Right lobe of liver (tissue), 6 donors: ENCODE data around the gene SOX8. TPM values are rescaled to one million over a fixed set of nuclear protein-coding genes. Genes with fewer than 3 reads are reported as not detected.

Source experiments
- ATAC-seq, 4 donors: fragments of 200-7000 bp; cut with Tn5 transposase; one replicate each; pipeline ENCODE4 v1.9.1; 2020; ENCODE audit warnings: mild to moderate bottlenecking in 4 of 4, moderate library complexity in 4 of 4
- DNase-seq, 3 donors: peaks; one replicate each; pipeline ENCODE4 v3.0.0-alpha.2; 2020
- H3K27ac ChIP-seq, 3 donors: fragments of 200-600 bp; one replicate each; pipeline ENCODE4 v1.8.0; 2022
- H3K27me3 ChIP-seq, 2 donors: fragments of 200-600 bp; one replicate each; pipeline ENCODE4 v1.8.0; 2022
- H3K36me3 ChIP-seq, 4 donors: fragments of 200-600 bp; sonication (generic) in 1 of 4; one replicate each; pipeline versions ENCODE4 v1.5.1 to v1.8.0; 2017 to 2022; ENCODE audit warnings: control low read depth in 1 of 4
- H3K4me1 ChIP-seq, 4 donors: fragments of 200-600 bp; sonication (generic) in 1 of 4; one replicate each; pipeline versions ENCODE4 v1.5.1 to v1.8.0; 2017 to 2022; ENCODE audit warnings: control low read depth in 1 of 4
- H3K4me3 ChIP-seq, 3 donors: fragments of 200-600 bp; one replicate each; pipeline ENCODE4 v1.8.0; 2022
- H3K9me3 ChIP-seq, 4 donors: fragments of 200-600 bp; sonication (generic) in 1 of 4; one replicate each; pipeline versions ENCODE4 v1.5.1 to v1.8.0; 2017 to 2022; ENCODE audit warnings: control low read depth in 1 of 4
- POLR2A ChIP-seq: fragments of 450-650 bp; IDR thresholded peaks from one replicate; pipeline ENCODE4 v1.6.1; 2017; ENCODE audit warnings: antibody characterized with exemption, mild to moderate bottlenecking
- WGBS: methylation state at CpG from one replicate; pipeline ENCODE4 v1.1.6; 2018; ENCODE audit warnings: low coverage, low lambda C conversion rate; ENCODE audit not compliant: insufficient coverage; ENCODE audit errors: missing lambda C conversion rate; 5-methylcytosine and 5-hydroxymethylcytosine counted together
- intact Hi-C, 2 donors: fragments of 100-400 bp; cut with DNase I; formaldehyde crosslinking; loops; one replicate each; pipeline versions ENCODE4 v1.11.2 to v1.14.1; 2022
- total RNA-seq, 6 experiments: library from RNA; depleted of rRNA in 2 of 6; stranded (reverse); fragments of >200 nt in 2 of 6; fragmentation: NEBNext Ultra II Directional in 3 of 6; extraction: Animal tissue kit (Norgen Biotek cat#: 25700) in 3 of 6; gene quantifications; one replicate each; pipeline versions ENCODE4 v1.1.0 to v1.2.4, GENCODE V29; 2016 to 2023
- TF ChIP-seq, protein P1 (sequence below), 4 donors: fragments of 200-600 bp in 3 of 4; fragments of 450-650 bp in 1 of 4; IDR thresholded peaks; one replicate each; pipeline versions ENCODE4 v1.5.1 to v1.8.0; 2016 to 2022; ENCODE audit warnings: antibody characterized with exemption in 4 of 4, mild to moderate bottlenecking in 2 of 4
- donor health status: DM: no; HTN: yes; CAD: no.
- donor health status: DM: no; HTN: no; CAD: no.
- donor health status: DM: no; HTN: no; CAD: no.
- donor health status: DM: no; HTN: yes; CAD: no.
- donor health status: DM: no; HTN: yes; CAD: no.

SOX8 gene
- total RNA-seq, 6 experiments from 2014 or later = 0.07 to 0.13 (median 0.09) TPM; not detected in 3

DNA sequence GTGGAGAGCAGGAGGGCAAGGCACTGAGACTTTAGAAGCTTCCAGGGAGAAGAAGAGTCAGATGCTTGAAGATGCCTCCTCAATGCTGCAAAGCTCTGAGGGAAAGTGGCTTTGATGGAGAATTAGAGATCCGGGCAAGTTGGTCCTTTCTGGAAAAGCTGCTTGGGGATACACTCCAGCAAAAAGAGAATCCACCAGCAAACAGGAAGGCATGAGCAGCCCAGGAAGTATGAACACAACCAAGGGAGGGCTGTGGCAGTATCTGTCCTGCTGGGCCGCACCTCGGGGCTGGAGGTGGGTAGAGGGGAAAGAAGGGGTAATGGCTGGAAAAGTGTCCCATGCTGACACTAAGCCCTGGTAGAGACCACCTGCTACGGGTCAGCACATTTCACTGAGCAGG, 16.1 kb upstream of the SOX8 start:
- intact Hi-C loops = no loop called here
- Histone ChIP-seq H3K27me3 (no peaks in the 10 kb centered on the region), H3K27ac (no peak overlapping the region), H3K4me1 (peaks cover 0 to 9% (median 3%) of the 10 kb centered on the region in 4 donors), H3K36me3 (no peaks in the 10 kb centered on the region), H3K9me3 (no peaks in the 10 kb centered on the region), H3K4me3 (no peak overlapping the region)
- 89% methylated on average over 3 of the region's 4 CpGs for WGBS
- no peak for DNase-seq
- TF ChIP-seq POLR2A = no peak
- TF ChIP-seq, protein P1, sequence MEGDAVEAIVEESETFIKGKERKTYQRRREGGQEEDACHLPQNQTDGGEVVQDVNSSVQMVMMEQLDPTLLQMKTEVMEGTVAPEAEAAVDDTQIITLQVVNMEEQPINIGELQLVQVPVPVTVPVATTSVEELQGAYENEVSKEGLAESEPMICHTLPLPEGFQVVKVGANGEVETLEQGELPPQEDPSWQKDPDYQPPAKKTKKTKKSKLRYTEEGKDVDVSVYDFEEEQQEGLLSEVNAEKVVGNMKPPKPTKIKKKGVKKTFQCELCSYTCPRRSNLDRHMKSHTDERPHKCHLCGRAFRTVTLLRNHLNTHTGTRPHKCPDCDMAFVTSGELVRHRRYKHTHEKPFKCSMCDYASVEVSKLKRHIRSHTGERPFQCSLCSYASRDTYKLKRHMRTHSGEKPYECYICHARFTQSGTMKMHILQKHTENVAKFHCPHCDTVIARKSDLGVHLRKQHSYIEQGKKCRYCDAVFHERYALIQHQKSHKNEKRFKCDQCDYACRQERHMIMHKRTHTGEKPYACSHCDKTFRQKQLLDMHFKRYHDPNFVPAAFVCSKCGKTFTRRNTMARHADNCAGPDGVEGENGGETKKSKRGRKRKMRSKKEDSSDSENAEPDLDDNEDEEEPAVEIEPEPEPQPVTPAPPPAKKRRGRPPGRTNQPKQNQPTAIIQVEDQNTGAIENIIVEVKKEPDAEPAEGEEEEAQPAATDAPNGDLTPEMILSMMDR (IDR thresholded peaks at IDR 0.05) = no peak
- no peak for ATAC-seq

DNA sequence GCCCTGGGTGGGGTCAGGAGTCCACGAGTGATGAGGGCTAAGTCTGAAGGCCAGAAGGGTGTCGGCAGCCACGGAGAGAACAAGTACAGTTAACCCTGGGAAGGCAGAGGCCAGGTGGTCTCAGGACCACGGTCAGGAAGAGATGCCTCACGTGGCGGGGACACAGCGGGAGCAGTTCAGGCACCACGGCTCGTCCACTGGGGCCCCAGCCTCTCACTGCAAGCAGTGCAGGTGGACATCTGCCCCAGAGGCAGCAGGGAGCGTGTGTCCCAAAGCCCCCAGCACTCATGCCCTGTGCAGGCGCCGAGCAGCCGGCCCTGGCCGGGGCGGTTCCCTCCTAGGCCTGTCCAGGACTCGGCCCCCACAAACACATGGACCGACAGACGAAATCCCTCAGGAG, 15.5 kb upstream of the SOX8 start:
- peak in 1 of 3 donors; percentile 35 for DNase-seq
- Histone ChIP-seq H3K9me3 (no peaks in the 10 kb centered on the region), H3K4me3 (no peak overlapping the region), H3K36me3 (no peaks in the 10 kb centered on the region), H3K27ac (no peak overlapping the region), H3K4me1 (peaks cover 0 to 9% (median 3%) of the 10 kb centered on the region in 4 donors), H3K27me3 (no peaks in the 10 kb centered on the region)
- intact Hi-C loops = no loop called here
- TF ChIP-seq, protein P1 (IDR thresholded peaks at IDR 0.05) = no peak
- ATAC-seq = no peak
- WGBS = 84% methylated on average over 3 of the region's 18 CpGs

DNA sequence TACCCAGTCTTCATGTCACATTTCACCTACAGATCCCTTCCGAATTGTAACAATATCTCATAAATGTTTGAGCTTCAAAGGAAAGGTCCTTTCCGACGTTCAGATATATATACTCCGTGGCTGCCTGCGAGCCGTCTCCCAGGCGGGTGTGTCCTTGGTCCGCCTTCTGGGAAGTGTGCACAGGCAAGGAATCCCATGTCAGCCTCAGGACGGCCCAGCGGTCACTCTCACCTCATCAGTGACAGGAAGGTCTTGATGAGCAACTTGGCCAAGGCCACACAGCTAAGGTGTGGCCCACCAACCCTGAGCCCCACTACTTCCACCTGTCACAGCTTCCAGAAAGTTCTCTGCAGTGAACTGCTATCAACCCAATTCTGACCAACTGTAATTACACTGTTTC, 15.1 kb upstream of the SOX8 start:
- H3K9me3 ChIP-seq = no peaks in the 10 kb centered on the region
- intact Hi-C loops = no loop called here
- TF ChIP-seq, protein P1 (IDR thresholded peaks at IDR 0.05) = no peak
- no peak for TF ChIP-seq POLR2A
- WGBS = 96% methylated on average over 8 of the region's 10 CpGs
- no peak for DNase-seq
- H3K4me3 ChIP-seq = no peak overlapping the region
- H3K27me3 ChIP-seq = no peaks in the 10 kb centered on the region
- H3K27ac ChIP-seq = no peak overlapping the region
- peaks cover 0 to 13% (median 3%) of the 10 kb centered on the region in 4 donors for H3K4me1 ChIP-seq
- no peaks in the 10 kb centered on the region for H3K36me3 ChIP-seq
- ATAC-seq = no peak

DNA sequence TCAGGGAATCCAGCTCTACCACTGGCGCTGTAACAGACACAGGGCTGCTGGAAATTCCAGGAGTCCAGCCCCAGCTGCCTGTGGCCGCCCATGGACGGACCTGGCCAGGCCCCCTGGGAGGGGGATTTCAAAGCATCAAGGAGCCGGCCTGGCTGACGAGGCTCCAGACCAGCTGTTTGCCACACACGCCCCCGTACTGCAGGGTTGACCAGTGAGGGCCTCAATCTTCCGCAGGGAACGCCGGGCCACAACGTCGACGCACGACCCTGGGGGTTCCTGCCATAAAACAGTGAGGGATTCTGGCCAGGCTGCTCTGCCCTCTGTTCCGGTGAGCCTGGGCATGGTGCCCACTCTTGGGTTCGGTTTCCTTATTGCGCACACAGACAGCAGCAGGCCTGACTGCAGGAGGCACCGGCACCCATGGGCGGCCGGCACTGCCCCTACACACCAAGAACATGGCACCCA, 14.5 kb upstream of the SOX8 start:
- Histone ChIP-seq H3K27ac (no peak overlapping the region), H3K36me3 (no peaks in the 10 kb centered on the region), H3K27me3 (no peaks in the 10 kb centered on the region), H3K4me3 (no peak overlapping the region), H3K9me3 (no peaks in the 10 kb centered on the region), H3K4me1 (peaks cover 0 to 13% (median 3%) of the 10 kb centered on the region in 4 donors)
- 92% methylated on average over 14 of the region's 20 CpGs for WGBS
- intact Hi-C loops = no loop called here
- TF ChIP-seq, protein P1 (IDR thresholded peaks at IDR 0.05) = no peak
- no peak for TF ChIP-seq POLR2A
- ATAC-seq (no peak), DNase-seq (peak in 2 of 3 donors; percentile 45 to 48)
